ENCODE data around the gene RIN3. TPM values are rescaled to one million over a fixed set of nuclear protein-coding genes. Genes with fewer than 3 reads are reported as not detected.

The RIN3 gene
- total RNA-seq, 4 donors from 2014 or later: 15.4 to 53.6 (median 39.7) TPM

DNA sequence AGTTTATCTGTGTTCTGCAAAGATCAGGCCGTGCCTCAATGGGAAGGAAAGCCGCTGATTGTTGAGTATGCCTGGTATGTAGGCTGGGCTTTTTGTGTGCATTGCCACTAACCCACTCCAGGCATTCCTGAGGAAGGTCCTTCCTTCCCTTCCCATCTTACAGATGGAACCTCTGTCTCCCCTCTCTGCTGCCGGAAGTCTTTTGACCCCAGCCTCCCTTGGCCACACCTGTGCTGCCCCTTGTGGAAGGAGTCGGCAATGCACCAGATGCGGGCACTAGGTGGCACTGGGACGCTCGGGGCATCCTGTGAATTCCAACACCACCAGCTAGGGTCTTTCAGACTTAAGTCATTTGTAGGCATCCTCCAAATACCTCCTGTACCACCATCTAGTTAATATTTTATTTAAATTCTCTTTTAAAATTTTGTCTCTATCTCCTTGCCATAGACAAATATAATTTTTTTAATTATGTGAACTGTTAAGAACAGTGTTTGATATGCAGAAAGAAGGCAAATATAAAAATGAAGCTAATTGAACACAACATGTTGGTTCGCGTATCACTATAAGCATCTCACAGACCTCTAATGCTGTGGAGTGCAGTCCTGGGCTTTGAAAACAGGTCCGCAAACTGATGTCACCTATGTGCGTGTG lies 99.6 kb downstream of the RIN3 start:
- Histone ChIP-seq H3K36me3 (no peaks in the 10 kb centered on the region), H3K27me3 (no peaks in the 10 kb centered on the region), H3K27ac (no peak overlapping the region), H3K9me3 (no peaks in the 10 kb centered on the region), H3K4me3 (no peak overlapping the region), H3K4me1 (peaks cover 0 to 40% (median 0%) of the 10 kb centered on the region in 4 donors)
- peak; percentile 66 to 81 (median 69) for DNase-seq
- no peak for TF ChIP-seq POLR2A (IDR thresholded peaks at IDR 0.05)
- TF ChIP-seq, protein P1, sequence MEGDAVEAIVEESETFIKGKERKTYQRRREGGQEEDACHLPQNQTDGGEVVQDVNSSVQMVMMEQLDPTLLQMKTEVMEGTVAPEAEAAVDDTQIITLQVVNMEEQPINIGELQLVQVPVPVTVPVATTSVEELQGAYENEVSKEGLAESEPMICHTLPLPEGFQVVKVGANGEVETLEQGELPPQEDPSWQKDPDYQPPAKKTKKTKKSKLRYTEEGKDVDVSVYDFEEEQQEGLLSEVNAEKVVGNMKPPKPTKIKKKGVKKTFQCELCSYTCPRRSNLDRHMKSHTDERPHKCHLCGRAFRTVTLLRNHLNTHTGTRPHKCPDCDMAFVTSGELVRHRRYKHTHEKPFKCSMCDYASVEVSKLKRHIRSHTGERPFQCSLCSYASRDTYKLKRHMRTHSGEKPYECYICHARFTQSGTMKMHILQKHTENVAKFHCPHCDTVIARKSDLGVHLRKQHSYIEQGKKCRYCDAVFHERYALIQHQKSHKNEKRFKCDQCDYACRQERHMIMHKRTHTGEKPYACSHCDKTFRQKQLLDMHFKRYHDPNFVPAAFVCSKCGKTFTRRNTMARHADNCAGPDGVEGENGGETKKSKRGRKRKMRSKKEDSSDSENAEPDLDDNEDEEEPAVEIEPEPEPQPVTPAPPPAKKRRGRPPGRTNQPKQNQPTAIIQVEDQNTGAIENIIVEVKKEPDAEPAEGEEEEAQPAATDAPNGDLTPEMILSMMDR (IDR thresholded peaks at IDR 0.05): peak; percentile 47 to 70 (median 60)

DNA sequence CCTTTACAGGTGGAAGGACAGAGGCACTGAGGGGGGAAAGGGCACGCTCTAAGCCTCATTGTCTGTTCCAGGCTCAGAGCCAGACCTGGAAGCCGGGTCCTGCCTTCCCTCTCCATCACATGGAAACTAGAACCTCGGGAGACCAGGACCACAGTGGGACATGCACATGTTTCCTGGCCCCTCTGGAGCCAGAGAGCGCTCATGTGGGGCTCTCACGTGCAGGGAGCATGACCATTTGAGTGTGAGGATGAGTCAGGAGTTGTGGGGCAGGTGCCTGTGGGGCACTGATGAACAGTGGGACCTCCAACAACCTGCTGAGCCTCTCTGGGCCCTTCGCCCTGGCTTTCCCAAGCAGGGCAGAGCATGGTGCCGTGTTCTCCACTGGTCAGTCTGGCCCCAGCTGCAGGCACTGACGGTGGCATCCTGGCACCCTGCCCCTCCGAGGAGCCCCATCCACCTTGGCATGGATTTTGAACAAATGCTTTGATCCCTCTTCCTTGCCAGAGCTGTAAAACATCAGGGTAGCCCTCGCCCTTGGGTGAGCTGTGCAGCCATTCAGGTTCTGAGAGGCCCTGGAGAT lies 100.2 kb downstream of the RIN3 start:
- Histone ChIP-seq H3K9me3 (no peaks in the 10 kb centered on the region), H3K27me3 (no peaks in the 10 kb centered on the region), H3K4me1 (peaks cover 0 to 34% (median 0%) of the 10 kb centered on the region in 4 donors), H3K4me3 (no peak overlapping the region), H3K36me3 (no peaks in the 10 kb centered on the region), H3K27ac (no peak overlapping the region)
- TF ChIP-seq POLR2A (IDR thresholded peaks at IDR 0.05): no peak
- TF ChIP-seq, protein P1 (IDR thresholded peaks at IDR 0.05): no peak
- DNase-seq: no peak

DNA sequence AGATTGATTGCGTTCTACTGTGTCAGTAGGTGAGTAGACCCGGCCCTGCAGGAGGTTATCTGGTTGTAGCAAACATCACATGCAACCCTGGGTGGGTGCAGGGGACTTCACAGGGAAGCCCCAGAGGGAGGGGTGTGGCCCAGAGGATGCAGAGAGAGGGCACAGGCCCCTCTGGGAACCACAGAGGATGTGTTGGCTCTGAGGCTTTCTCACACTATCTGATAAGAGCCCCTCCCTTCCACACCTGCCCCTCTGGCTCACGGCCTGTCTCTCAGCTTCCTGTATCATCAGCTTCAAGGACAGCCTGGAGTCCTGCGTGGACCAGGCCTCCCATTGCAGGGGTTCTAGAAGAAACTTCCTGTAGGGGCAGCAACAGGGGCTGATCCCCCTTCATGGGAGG lies 101.9 kb downstream of the RIN3 start:
- peak; percentile 50 to 73 (median 69) for DNase-seq
- Histone ChIP-seq H3K4me3 (no peak overlapping the region), H3K4me1 (peaks cover 0 to 18% (median 0%) of the 10 kb centered on the region in 4 donors), H3K36me3 (no peaks in the 10 kb centered on the region), H3K27me3 (no peaks in the 10 kb centered on the region), H3K9me3 (no peaks in the 10 kb centered on the region), H3K27ac (peak overlapping the region in 1 of 4 donors; percentile 61)
- no peak for TF ChIP-seq POLR2A (IDR thresholded peaks at IDR 0.05)
- TF ChIP-seq, protein P1 (IDR thresholded peaks at IDR 0.05): no peak

DNA sequence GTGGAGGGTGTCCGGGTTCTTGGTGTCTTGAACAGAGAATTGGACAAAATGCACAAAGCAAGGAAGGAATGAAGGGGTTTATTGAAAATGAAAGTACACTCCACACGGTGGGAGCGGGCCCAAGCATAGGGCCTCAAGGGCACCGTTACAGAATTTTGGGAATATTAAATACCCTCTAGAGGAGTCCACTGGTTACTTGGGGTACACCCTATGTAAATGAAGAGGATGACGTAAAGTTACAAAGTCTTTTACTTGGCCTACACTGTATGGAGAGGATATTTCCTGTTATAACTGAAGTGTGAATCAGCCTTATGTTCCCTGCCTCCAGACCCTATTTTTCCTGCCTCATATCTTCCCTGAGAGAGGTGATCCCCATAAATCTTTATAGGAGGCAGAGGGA lies 102.6 kb downstream of the RIN3 start:
- Histone ChIP-seq H3K36me3 (no peaks in the 10 kb centered on the region), H3K27ac (peak overlapping the region in 1 of 4 donors; percentile 61), H3K9me3 (no peaks in the 10 kb centered on the region), H3K4me1 (peaks cover 0 to 15% (median 0%) of the 10 kb centered on the region in 4 donors), H3K4me3 (no peak overlapping the region), H3K27me3 (no peaks in the 10 kb centered on the region)
- DNase-seq: no peak
- TF ChIP-seq, protein P1 (IDR thresholded peaks at IDR 0.05): no peak
- TF ChIP-seq POLR2A (IDR thresholded peaks at IDR 0.05): no peak

DNA sequence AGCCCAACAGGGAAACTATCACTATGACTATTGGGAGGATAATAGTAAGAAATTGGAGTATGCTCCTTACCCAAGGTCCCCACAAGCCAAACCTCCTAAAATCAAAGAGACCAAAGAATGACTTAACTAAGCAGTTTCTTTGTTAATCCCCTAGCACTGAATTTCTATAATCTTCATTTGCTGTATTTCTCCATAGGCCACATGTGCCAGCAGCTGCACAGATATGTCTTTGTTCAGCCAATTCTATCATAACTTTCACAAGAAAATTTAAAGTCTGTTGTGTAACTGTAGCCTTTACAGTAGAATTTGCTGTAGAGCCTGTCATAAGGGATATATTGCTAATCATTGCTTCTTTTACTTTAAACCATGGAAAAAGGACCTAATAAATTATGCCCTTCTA lies 104.0 kb downstream of the RIN3 start:
- H3K4me3 ChIP-seq: no peak overlapping the region
- peaks cover 0 to 3% (median 0%) of the 10 kb centered on the region in 4 donors for H3K9me3 ChIP-seq
- no peaks in the 10 kb centered on the region for H3K27me3 ChIP-seq
- TF ChIP-seq POLR2A (IDR thresholded peaks at IDR 0.05): no peak
- TF ChIP-seq, protein P1 (IDR thresholded peaks at IDR 0.05): no peak
- no peaks in the 10 kb centered on the region for H3K36me3 ChIP-seq
- H3K27ac ChIP-seq: no peak overlapping the region
- H3K4me1 ChIP-seq: peaks cover 0 to 13% (median 0%) of the 10 kb centered on the region in 4 donors
- DNase-seq: no peak

All from Peyer's patch (tissue), 4 donors.